ENCODE results near the gene PDE8A.

GRCh38 chr15:85044251-85044853 is 62.7 kb downstream of the PDE8A start:
- TF ChIP-seq CTCF (conservative IDR thresholded peaks at IDR 0.05; ENCODE audit: low read depth, low read length) (peak; percentile 75), POLR2A (IDR thresholded peaks at IDR 0.05; ENCODE audit: low read depth, low read length) (no peak), RFX5 (IDR thresholded peaks at IDR 0.05; ENCODE audit: low read depth, low read length) (no peak), RAD21 (IDR thresholded peaks at IDR 0.05; ENCODE audit: low read length) (peak; percentile 82), MXI1 (IDR thresholded peaks at IDR 0.05; ENCODE audit: borderline replicate concordance, low read depth, low read length) (no peak), SMC3 (IDR thresholded peaks at IDR 0.05; ENCODE audit: low read depth, low read length) (peak; percentile 71), RCOR1 (IDR thresholded peaks at IDR 0.05; ENCODE audit: insufficient replicate concordance, low read length) (no peak), ELK1 (IDR thresholded peaks at IDR 0.05; ENCODE audit: borderline replicate concordance, low read depth, low read length) (no peak), MAFK (IDR thresholded peaks at IDR 0.05; ENCODE audit: low read depth, low read length) (no peak)
